ENCODE results near the gene DYNC2LI1.

DYNC2LI1 gene

DNA sequence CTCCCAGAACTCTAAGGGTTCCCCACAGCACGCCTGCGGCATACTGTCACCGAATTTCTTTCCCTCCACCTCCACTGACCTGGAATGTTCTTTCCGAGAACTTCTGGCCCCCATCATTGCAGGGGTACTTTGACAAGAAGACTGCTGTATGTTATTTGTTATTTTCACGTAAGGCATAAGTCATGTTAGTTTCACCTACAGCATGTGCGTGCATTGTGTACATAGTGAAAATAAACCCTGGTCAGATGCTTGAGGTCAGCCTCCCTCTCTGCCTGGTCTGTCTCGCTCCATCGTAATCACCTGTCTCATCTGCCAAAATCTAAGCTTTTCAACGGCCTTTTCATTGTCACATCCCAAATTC lies 69.0 kb downstream of the DYNC2LI1 start:
- TF ChIP-seq, protein P1, sequence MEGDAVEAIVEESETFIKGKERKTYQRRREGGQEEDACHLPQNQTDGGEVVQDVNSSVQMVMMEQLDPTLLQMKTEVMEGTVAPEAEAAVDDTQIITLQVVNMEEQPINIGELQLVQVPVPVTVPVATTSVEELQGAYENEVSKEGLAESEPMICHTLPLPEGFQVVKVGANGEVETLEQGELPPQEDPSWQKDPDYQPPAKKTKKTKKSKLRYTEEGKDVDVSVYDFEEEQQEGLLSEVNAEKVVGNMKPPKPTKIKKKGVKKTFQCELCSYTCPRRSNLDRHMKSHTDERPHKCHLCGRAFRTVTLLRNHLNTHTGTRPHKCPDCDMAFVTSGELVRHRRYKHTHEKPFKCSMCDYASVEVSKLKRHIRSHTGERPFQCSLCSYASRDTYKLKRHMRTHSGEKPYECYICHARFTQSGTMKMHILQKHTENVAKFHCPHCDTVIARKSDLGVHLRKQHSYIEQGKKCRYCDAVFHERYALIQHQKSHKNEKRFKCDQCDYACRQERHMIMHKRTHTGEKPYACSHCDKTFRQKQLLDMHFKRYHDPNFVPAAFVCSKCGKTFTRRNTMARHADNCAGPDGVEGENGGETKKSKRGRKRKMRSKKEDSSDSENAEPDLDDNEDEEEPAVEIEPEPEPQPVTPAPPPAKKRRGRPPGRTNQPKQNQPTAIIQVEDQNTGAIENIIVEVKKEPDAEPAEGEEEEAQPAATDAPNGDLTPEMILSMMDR (IDR thresholded peaks at IDR 0.05; ENCODE audit: low read depth, low read length) = no peak
- DNase-seq (ENCODE audit: low read depth, low spot score) = no peak
- H3K4me3 ChIP-seq (ENCODE audit: low read depth, low read length) = no peak overlapping the region
- in situ Hi-C loops (cut with HindIII; ENCODE audit: low sequenced_read_pairs) = no loop called here

GRCh38 chr2:43845181-43845580 lies 71.3 kb downstream of the DYNC2LI1 start:
- TF ChIP-seq, protein P1 (IDR thresholded peaks at IDR 0.05; ENCODE audit: low read depth, low read length) = no peak
- DNase-seq (ENCODE audit: low read depth, low spot score) = no peak
- no peak overlapping the region for H3K4me3 ChIP-seq (ENCODE audit: low read depth, low read length)
- in situ Hi-C loops (cut with HindIII; ENCODE audit: low sequenced_read_pairs) = no loop called here

- no peak for DNase-seq (ENCODE audit: low read depth, low spot score)
- in situ Hi-C loops (cut with HindIII; ENCODE audit: low sequenced_read_pairs) = no loop called here
- TF ChIP-seq, protein P1 (IDR thresholded peaks at IDR 0.05; ENCODE audit: low read depth, low read length) = no peak
- H3K4me3 ChIP-seq (ENCODE audit: low read depth, low read length) = no peak overlapping the region
These were observed 72.4 kb downstream of the DYNC2LI1 start for GRCh38 chr2:43846140-43846793.

DNA sequence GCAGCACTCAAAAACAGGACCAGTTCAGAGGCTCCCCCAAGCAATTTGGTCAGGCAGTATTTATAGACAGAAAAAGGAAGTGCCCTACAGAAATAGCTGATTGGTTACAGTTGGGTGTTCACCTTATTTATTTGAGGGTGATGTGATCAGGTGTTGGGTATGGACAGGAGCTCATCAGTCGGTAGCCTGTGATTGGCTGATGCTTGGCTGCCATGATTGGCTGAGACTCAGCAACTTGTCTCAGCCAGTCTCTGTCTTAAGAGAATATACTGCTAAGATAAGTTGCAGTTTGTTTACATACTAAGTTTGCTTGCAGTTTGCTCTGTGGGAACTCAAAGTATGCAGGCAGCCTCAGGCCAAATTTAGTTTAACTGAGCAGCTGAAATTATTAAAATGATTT lies 74.4 kb downstream of the DYNC2LI1 start:
- in situ Hi-C loops (cut with HindIII; ENCODE audit: low sequenced_read_pairs) = no loop called here
- no peak overlapping the region for H3K4me3 ChIP-seq (ENCODE audit: low read depth, low read length)
- TF ChIP-seq, protein P1 (IDR thresholded peaks at IDR 0.05; ENCODE audit: low read depth, low read length) = no peak

DNA sequence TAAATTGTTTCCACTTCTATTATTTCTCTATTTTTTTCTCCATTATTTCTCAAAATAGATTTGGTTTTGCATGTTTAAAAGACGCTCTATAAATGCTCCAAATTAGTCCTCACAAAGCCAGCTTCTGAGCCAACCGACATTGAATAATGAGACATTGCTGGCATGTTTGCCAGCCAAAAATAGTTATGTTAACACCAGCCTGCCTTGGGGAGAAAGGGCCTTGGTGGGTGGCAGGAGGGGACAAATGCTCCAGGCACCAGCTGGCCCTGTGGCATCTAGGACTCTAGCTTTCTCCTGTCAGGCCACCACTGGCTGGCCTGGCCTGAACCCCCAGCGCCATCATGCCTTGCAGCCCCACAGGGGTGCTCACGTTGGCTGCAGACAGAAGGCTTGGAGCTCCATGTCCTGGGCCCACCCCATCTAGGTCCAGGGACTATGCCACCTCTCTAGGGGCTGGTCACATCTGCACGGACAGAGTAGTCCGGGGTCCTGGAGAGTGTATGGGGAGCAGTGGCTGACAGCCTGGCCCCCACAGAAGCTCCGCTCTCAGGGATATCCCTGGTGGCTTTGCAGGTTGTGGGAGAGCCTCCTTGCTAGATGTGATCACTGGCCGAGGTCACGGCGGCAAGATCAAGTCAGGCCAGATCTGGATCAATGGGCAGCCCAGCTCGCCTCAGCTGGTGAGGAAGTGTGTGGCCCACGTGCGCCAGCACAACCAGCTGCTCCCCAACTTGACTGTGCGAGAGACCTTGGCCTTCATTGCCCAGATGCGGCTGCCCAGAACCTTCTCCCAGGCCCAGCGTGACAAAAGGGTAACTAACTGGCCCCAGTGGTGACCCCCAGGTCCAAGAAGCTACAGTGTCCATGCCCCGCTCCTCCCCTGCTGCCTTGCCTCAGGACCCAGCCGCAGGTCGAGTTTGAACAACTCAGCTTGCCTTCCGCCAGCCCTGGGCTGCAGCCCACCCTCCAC lies 77.5 kb downstream of the DYNC2LI1 start:
- H3K4me3 ChIP-seq (ENCODE audit: low read depth, low read length) = no peak overlapping the region
- no peak for DNase-seq (ENCODE audit: low read depth, low spot score)
- in situ Hi-C loops (cut with HindIII; ENCODE audit: low sequenced_read_pairs) = no loop called here
- TF ChIP-seq, protein P1 (IDR thresholded peaks at IDR 0.05; ENCODE audit: low read depth, low read length) = no peak

More for the DNA sequence above, 74.4 kb downstream of the DYNC2LI1 start:
- DNase-seq (ENCODE audit: low read depth, low spot score) = no peak

- in situ Hi-C loops (cut with HindIII; ENCODE audit: low sequenced_read_pairs) = no loop called here
- no peak overlapping the region for H3K4me3 ChIP-seq (ENCODE audit: low read depth, low read length)
- TF ChIP-seq, protein P1 (IDR thresholded peaks at IDR 0.05; ENCODE audit: low read depth, low read length) = no peak
- no peak for DNase-seq (ENCODE audit: low read depth, low spot score)
These were observed 78.4 kb downstream of the DYNC2LI1 start for GRCh38 chr2:43852196-43852730.

Measured in astrocyte of the spinal cord (primary cell).